NCI-H2227 (cell line): Measurements from ENCODE around the gene NRAP.
A peak's percentile ranks its signal among the peaks of the same experiment; 100 is the strongest.

Source experiments
- DNase-seq: peaks from one replicate; lab custom pipeline; 2025; ENCODE audit not compliant: unreplicated experiment; lab: John Stamatoyannopoulos, UW

The NRAP gene, protein sequence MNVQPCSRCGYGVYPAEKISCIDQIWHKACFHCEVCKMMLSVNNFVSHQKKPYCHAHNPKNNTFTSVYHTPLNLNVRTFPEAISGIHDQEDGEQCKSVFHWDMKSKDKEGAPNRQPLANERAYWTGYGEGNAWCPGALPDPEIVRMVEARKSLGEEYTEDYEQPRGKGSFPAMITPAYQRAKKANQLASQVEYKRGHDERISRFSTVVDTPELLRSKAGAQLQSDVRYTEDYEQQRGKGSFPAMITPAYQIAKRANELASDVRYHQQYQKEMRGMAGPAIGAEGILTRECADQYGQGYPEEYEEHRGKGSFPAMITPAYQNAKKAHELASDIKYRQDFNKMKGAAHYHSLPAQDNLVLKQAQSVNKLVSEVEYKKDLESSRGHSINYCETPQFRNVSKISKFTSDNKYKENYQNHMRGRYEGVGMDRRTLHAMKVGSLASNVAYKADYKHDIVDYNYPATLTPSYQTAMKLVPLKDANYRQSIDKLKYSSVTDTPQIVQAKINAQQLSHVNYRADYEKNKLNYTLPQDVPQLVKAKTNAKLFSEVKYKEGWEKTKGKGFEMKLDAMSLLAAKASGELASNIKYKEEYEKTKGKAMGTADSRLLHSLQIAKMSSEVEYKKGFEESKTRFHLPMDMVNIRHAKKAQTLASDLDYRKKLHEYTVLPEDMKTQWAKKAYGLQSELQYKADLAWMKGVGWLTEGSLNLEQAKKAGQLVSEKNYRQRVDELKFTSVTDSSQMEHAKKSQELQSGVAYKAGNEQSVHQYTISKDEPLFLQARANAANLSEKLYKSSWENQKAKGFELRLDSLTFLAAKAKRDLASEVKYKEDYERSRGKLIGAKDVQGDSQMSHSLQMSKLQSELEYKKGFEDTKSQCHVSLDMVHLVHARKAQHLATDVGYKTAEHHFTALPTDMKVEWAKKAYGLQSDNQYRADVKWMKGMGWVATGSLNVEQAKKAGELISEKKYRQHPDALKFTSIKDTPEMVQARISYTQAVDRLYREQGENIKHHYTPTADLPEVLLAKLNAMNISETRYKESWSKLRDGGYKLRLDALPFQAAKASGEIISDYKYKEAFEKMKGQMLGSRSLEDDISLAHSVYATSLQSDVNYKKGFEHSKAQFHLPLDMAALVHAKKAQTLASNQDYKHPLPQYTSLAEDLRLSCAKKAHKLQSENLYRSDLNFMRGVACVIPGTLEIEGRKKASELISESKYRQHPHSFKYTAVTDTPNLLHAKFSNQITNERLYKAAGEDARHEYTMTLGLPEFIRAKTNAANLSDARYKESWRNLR (N-terminal part only)

DNA sequence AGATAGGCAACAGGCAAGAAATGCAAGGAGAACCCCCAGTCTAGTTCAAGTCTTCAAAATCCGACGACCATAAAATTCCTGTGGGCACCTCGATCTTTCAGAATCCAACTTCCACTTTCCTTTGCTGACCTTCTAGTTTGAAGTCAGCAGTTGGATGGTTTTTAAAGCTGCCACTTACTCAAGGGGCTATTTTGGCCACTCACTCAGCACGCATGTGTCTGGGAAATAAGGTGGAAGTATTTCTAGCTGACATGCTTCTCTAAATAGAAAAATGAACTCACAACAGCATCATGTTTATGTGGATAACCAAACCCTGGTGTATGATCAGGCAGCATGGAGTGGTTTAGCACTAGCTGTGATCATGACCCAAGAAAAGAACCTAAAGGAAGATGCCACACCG lies at the start of gene NRAP:
Gene NRAP (minus strand): TSS at position 134 of the 400 bp plus-strand sequence. CDS start 159 bp downstream, outside the sequence.
- DNase-seq, result no peak

DNA sequence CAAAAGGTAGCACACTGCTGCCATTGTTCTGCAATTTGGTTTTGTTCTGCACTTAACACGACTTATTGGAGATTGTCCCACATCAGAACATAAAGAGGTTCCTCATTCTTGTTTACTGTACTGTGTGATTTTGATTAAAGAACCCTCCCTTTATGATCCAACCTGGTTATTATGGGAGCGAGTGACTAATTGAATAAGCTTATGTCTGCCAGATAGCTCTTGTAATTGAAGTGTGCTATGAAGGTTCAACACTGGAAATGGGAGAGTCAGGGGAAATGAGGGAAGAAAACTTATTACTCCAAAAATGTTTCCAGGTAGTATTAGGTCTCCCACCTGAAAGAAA lies 49.8 kb upstream of the NRAP start:
- no peak for DNase-seq

DNA sequence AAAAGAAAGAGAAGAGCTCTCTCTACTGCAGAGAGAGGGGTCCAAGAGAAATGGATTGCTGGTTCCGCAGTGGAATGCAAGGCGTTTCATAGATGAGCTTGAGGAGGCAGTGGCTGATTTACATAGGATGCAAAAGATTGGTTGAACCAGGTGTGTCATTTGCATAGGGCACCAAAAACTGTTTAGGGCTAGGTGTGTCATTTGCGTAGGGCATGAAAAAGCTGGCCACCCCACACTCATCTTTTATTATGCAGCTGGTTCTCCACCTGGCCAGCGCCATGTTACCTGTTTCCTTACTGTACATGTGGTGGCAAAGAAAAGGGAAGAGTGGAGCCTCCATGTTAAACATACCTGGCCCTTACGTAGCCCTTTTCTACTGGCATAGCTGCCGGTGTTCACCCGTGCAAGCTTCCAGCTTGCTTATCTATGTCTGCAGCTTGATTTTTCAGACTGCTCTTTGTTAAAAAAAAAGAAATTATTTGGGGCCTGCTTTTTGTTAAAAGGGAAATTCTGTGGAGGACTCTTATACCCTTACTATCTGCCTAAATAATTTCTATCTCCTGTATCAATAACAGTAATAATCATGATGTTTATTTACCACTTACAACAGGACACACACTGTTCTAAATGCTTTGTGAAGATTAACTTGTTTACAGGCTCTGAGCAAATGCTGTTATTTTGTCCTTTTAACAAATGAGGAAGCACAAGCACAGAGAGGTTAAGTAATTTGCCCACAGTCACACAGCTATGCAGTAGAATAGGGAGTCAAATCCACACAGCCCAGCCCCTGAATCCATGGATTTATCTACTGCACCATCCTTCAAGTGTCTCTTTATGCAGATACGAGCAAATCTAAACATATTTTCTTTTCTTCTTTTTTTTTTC lies 49.2 kb upstream of the NRAP start:
- DNase-seq, result no peak

DNA sequence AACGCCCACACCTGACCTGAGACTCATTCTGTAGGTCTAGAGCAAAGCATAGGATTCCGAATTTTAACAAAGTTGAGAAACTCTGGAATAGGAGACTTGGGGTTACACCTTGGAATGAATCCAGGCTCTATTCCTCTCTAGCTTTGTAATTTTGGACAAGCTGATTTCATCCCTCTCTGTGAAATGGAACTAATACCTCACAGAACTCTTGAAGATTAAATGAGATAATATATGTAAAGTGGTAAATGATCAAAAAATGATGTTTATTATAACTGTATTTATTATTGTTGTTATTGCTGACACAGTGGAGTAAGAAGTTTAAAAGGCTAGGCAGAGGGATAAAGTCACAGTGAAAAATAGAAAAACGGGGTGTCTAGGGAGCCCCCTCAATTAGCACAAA lies 48.2 kb upstream of the NRAP start:
- no peak for DNase-seq

DNA sequence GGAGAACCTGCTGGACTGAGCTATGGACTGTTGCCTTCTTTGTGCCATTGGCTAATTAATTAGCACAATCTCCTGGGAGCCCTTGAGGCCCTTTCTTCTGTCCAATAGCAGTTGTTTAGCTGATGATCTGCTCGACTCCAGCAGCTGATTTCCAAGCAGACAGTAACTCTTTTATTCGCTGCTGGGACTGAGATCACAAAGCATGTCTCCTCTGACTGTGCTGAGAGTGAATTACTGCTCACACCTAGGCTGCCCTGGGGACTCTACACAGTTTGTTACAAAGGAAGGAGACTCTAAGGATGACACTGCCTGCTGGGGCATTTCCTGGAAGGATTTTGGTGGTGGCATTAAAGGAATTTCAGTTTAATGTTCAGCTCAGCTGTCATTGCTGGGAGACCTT lies 47.3 kb upstream of the NRAP start:
- no peak for DNase-seq

DNA sequence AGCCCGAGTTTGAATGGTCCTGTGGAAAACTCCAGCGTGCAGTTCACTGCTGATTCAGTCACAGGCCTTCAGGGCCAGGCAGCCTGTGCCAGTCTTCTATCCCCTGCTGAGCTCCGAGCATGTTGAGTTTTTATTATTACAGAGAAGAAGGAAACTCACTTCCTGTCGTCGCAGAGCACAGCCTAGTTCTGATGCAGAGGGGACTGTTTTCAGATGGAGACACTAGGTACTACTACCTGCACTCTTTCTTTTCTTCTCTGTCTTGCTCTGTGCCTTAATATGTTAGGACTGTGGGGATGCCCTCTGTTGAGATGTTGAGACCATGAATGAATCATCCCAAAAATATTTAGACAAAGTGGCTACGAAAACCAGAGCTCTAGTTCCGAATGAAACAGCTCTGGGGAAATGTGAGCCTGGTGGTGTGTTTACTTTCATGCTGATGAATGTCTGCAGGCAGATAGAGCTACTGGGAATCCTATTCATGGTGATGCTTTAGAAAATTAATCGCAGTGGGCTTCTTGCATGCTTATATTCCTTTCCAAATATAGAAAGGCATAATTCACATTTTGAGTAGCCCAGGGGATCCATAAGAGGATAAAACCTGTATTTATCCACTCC lies 45.5 kb upstream of the NRAP start:
- DNase-seq, result peak; percentile 88

DNA sequence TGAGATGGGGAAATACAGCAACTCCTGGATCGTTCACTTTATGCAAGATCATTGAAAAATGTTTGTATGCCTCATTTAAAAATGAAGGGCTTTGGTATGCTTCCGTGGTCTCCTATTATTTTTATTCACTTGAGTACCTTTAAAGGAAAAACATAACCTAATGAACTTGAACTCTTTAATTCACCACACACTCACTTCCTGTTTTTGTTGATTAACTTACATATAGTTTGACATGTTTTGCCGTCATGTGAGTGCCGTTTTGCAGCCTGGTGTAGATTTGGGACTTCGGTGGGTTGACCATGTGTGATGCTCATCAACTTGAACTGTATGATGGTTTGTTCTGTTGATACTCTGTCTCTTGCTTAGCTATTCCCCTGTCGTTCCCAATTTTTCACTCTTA lies 44.8 kb upstream of the NRAP start:
- DNase-seq, result no peak

DNA sequence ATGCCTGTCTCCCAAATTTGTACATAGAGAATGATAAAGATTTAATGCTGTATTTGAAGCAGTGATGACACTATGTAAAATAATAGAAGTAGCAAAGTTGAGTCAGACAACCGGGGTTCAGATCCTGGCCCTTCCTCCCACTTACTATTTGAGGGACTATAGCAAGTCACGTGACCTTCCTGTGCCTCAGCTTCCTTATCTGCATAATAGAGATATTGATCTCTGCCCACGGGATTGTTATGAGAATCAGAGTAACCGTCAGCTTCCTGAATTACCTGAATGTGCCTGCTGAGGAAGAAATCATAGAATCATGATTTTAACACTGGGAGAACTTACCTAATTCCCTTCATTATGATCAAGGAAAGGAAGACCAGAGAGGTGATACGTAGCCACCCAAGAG lies 42.8 kb upstream of the NRAP start:
- no peak for DNase-seq

DNA sequence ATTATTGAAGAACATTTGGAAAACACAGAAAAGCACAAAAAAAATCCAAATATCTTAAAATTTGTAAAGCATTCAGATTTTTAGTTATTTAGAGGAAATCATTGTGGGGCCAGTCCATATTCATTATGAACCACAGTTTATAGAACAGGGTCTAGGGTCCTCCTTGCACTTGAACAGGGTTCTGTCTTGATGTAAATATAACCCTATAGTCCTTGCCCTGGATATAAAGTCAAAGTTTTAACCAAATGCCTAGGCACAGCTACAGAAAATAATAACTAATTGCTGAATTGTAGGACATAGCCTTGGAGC lies 41.5 kb upstream of the NRAP start:
- DNase-seq, result no peak

DNA sequence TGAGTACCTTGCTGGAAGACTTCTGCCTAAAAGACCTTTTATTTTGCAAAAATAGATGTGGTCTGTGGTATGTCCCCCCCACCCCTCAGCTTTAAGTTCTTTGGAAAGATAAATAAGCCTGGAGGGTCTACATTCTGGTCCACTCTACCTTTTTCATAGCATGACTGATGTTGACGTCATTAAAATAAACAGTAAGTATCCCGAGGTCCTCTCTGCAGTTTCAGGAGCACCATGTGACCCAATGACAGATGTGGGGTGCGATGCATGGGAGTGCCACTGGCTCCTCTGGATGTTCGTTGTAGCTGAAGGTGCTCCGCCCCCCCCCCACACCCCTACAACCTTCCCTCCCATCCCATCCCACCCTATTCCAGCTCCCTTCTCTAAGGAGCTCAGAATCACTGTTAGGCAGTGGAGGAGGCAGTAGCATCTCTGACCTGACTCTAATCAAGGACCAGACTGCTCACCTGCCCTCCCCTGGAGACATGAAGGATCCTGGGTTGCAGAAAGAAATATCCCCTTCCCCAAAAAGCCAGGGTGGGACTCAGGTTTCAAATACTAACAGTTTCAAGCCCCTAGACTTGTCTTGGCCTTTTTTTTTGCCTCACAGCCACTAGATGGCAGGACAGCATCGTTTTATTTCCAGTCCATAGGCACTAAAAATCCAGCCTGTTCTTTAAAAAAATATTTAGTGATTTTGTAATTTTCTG lies 40.9 kb upstream of the NRAP start:
- DNase-seq, result peak; percentile 53

DNA sequence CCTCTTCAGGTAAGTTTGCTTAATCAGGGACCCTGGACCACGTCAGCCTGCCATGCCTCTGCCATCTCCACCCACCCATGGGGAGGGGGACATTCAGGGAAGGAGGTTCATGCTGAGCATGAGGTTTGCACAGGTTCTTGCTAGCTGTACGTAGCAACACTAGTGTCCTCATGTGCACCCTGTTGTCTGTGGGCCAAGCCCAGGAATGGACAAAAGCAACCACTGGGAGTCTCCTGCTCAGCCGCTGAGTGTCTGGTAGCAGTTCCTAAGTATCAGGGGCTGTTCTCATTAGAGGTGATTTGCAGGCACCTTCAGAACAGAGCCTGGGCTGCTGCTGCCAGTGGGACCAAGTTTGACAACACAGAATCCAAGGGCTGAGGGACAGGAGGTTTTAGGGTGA lies 33.8 kb upstream of the NRAP start:
- DNase-seq, result no peak

DNA sequence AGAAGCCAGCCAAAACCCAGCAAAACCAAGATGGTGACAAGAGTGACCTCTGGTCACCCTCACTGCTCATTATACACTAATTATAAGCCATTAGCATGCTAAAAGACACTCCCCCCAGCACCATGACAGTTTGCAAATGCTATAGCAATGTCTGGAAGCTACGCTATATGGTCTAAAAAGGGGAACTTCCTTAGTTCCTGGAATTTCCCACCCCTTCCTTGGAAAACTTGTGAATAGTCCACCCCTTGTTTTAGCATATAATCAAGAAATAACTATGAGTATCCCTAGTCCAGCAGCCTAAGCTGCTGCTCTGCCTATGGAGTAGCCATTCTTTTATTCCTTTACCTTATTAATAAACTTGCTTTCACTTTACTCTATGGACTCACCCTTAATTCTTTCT lies 31.9 kb upstream of the NRAP start:
- no peak for DNase-seq

DNA sequence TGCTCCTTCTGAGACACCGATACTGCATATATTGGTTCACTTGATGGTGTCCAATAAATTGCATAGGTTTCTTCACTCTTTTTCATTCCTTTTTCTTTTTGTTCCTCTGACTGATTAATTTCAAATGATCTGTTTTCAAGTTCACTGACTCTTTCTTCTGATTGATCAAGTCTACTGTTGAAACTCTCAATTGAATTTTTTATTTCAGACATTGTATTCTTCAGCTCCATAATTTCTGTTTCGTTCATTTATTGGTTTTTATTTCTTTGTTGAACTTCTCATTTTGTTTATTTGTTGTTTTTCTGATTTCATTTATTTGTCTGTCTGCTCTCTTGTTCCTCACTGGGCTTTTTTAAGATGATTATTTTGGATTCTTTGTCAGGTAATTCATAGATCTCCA lies 29.5 kb upstream of the NRAP start:
- no peak for DNase-seq

DNA sequence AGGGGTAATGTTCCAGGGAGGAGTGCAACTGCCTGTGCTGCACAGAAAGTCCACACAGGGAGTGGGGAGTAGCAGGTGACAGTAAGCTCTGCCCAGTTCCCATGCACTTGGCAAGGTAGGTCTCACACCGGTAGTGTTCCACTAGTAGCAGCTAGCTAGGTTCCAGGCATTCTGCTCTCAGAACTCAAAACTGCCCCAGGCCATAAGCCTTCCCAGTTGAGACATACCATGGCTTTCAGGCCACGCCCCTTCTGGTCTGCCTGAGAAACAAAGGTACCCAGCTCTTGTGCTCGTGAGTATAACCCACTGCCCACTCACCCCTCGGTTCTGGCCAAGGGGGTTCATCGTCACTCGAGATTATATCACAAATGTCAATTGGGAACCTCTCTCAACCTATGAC lies 28.4 kb upstream of the NRAP start:
- DNase-seq, result no peak

DNA sequence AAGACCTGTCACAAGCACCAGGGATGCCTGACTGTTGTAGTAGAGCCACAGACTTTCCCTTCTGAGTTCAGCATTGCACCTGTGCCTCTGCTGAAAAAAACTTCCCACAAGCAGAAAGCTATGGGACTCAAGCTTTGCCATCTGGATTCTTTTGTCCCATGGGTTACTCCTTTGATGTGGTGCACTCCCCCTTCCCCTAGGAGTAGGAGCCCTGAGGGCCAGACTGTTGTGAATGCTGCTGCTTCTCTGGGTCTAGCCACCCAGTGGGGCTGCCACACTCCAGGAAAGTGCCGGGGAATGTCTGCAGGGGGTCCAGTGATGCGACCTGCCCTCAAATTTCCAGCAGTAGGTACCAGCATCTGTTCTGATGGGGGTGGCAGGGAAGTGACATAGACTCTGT lies 27.5 kb upstream of the NRAP start:
- DNase-seq, result no peak

DNA sequence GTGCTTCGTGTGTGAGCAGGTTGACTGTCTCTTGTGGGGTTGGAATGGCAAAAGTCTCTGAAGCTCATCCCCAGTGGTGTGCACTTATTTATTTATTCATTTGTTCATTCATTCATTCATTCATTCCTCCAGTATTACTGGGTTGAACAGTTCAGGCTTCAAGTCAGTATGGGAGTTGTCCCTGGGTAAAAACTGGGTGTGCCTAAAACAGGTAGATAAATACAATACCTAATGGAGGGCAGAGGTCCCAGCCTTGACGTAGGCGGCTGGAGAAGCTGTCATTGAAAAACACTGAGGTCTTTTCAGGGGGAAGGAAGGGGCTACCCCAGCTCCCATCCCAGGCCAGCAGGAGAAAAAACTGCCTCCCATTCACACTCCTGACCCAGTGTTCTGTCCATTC lies 26.9 kb upstream of the NRAP start:
- DNase-seq, result no peak

DNA sequence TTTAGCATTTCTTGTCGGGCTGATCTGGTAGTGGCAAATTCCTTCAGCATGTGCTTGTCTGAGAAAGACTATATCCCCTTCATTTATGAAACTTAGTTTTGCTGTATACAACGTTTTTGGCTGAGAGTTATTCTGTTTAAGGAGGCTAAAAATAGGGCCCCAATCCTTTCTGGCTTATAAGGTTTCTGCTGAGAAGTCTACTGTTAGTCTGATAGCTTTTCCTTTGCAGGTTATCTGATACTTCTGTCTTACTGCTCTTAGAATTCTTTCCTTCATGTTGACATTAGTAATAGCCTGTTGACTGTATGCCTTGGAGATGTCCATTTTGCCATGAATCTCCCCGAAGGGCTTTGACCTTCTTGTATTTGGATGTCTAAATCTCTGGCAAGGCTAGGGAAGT lies 25.7 kb upstream of the NRAP start:
- no peak for DNase-seq

DNA sequence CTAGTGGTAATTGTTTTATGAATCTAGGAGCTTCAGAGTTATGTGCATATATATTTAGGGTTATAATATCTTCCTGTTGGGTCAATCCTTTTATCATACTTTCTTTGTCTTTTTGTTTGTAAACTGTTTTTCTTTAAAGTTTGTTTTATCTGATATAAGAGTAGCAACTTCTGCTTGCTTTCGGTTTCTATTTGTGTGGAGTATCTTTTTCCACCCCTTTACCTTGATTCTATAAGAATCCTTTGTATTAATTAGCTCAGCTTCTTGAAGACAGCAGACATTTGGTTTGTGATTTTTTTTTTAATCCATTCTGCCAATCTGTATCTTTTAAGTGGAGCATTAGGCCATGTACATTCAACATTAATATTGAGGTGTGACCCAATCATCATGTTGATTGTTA lies 25.2 kb upstream of the NRAP start:
- no peak for DNase-seq

DNA sequence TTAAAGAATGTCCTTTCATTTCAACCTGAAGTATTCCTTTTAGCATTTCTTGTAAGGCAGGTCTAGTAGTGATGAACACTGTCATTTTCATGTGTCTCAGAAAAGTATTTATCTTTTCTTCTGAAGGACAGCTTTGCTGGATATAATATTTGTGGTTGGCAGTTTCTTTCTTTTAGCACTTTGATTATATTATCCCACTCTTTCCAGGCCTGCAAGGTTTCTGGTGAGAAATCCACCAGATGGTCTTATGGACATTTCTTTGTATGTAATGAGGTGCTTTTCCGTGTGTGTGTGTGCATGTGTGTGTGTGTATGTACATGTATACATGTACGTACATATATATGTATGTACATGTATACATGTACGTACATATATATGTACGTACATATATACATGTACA lies 23.2 kb upstream of the NRAP start:
- DNase-seq, result no peak

DNA sequence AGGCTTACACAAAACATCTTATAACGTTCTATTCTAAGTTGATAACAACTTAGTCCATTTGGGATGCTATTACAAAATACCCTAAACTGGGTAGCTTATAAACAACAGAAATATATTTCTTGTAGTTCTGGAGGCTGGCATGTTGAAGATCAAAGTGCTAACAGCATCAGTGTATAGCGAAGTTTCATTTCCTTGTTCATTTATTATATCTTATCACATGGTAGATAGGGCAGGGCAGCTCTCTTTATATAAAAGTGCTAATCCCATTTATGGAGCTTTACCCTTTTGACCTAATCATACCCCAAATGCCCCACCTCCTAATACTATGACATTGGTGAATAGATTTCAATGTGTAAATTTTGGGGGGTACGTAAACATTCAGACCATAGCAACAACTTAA lies 22.2 kb upstream of the NRAP start:
- no peak for DNase-seq
